HEK293T (cell line): ENCODE measurements around the gene RNF111.

Experiments
- CTCF ChIA-PET: fragments of 350-600 bp; formaldehyde crosslinking; extraction: SDS; loops from one replicate; lab custom pipeline; 2021; ENCODE audit warnings: antibody characterized with exemption, inconsistent platforms; lab: Yijun Ruan, JAX
- POLR2A ChIA-PET: fragments of 350-600 bp; formaldehyde crosslinking; extraction: SDS; loops from one replicate; lab custom pipeline; 2020; ENCODE audit warnings: antibody characterized with exemption, inconsistent platforms; lab: Yijun Ruan, JAX
- DNase-seq: peaks from one replicate; pipeline ENCODE4 v3.0.0; 2012; ENCODE audit warnings: mixed read lengths; ENCODE audit errors: extremely low spot score
- ARNT ChIP-seq: fragments of 450-650 bp; IDR thresholded peaks from 2 replicates; pipeline ENCODE4 v1.6.1; 2017; ENCODE audit warnings: mild to moderate bottlenecking
- BHLHE40 ChIP-seq: fragments of 450-650 bp; IDR thresholded peaks from 2 replicates; pipeline ENCODE4 v1.6.1; 2016; ENCODE audit warnings: mild to moderate bottlenecking, moderate library complexity, borderline replicate concordance
- CTBP1 ChIP-seq: fragments of 450-650 bp; IDR thresholded peaks from 2 replicates; pipeline ENCODE4 v1.6.1; 2016; ENCODE audit warnings: borderline replicate concordance
- ELF4 ChIP-seq: fragments of 450-650 bp; IDR thresholded peaks from 2 replicates; pipeline ENCODE4 v1.6.1; 2017; ENCODE audit warnings: antibody characterized with exemption
- FOXA1 ChIP-seq: fragments of 450-650 bp; IDR thresholded peaks from 2 replicates; pipeline ENCODE4 v1.6.1; 2016; ENCODE audit warnings: mild to moderate bottlenecking
- FOXK2 ChIP-seq: fragments of 450-650 bp; IDR thresholded peaks from 2 replicates; pipeline ENCODE4 v1.6.1; 2016; ENCODE audit warnings: mild to moderate bottlenecking
- FOXM1 ChIP-seq: fragments of 450-650 bp; IDR thresholded peaks from 2 replicates; pipeline ENCODE4 v1.6.1; 2017; ENCODE audit warnings: mild to moderate bottlenecking, borderline replicate concordance
- HDGF ChIP-seq: fragments of 450-650 bp; IDR thresholded peaks from 2 replicates; pipeline ENCODE4 v1.6.1; 2017; ENCODE audit warnings: antibody characterized with exemption, borderline replicate concordance
- L3MBTL2 ChIP-seq: fragments of 450-650 bp; conservative IDR thresholded peaks from 2 replicates; pipeline ENCODE4 v1.6.1; 2016; ENCODE audit warnings: mild to moderate bottlenecking
- LEF1 ChIP-seq: fragments of 450-650 bp; IDR thresholded peaks from 2 replicates; pipeline ENCODE4 v1.6.1; 2017; ENCODE audit warnings: mild to moderate bottlenecking, borderline replicate concordance
- NFRKB ChIP-seq: fragments of 450-650 bp; IDR thresholded peaks from 2 replicates; pipeline ENCODE4 v1.6.1; 2016; ENCODE audit warnings: mild to moderate bottlenecking, moderate library complexity
- SP1 ChIP-seq: fragments of 450-650 bp; IDR thresholded peaks from 2 replicates; pipeline ENCODE4 v1.6.1; 2017
- SUZ12 ChIP-seq: fragments of 450-650 bp; IDR thresholded peaks from 2 replicates; pipeline ENCODE4 v1.6.1; 2016; ENCODE audit warnings: mild to moderate bottlenecking
- TARDBP ChIP-seq: fragments of 450-650 bp; IDR thresholded peaks from 2 replicates; pipeline ENCODE4 v1.6.1; 2016
- ZNF384 ChIP-seq: fragments of 450-650 bp; IDR thresholded peaks from 2 replicates; pipeline ENCODE4 v1.6.1; 2016
- TF ChIP-seq, protein P1 (sequence below): fragments of 450-650 bp; IDR thresholded peaks from 2 replicates; pipeline ENCODE4 v1.6.1; 2016

Gene RNF111

GRCh38 chr15:59052915-59053407, 65.5 kb downstream of the RNF111 start:
- no peak for DNase-seq
- ChIA-PET CTCF (no interaction called here), POLR2A (no interaction called here)
- TF ChIP-seq L3MBTL2 = no peak
- no peak for TF ChIP-seq FOXA1
- no peak for TF ChIP-seq SUZ12
- TF ChIP-seq CTBP1 = no peak
- TF ChIP-seq NFRKB = no peak
- TF ChIP-seq LEF1 = no peak
- no peak for TF ChIP-seq HDGF
- TF ChIP-seq FOXM1 = no peak
- TF ChIP-seq SP1 = no peak
- TF ChIP-seq BHLHE40 = no peak
- no peak for TF ChIP-seq ELF4
- no peak for TF ChIP-seq ARNT
- TF ChIP-seq, protein P1, sequence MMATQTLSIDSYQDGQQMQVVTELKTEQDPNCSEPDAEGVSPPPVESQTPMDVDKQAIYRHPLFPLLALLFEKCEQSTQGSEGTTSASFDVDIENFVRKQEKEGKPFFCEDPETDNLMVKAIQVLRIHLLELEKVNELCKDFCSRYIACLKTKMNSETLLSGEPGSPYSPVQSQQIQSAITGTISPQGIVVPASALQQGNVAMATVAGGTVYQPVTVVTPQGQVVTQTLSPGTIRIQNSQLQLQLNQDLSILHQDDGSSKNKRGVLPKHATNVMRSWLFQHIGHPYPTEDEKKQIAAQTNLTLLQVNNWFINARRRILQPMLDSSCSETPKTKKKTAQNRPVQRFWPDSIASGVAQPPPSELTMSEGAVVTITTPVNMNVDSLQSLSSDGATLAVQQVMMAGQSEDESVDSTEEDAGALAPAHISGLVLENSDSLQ = no peak
- no peak for TF ChIP-seq FOXK2
- no peak for TF ChIP-seq TARDBP

GRCh38 chr15:59053482-59053881, 66.0 kb downstream of the RNF111 start:
- ChIA-PET CTCF (interaction anchor here (0.6 kb wide), 1 partner anchor 30 kb away, joined by 3 read pairs; no protein-coding TSS in a partner anchor), POLR2A (no interaction called here)
- no peak for DNase-seq
- TF ChIP-seq BHLHE40 (no peak), FOXK2 (no peak), LEF1 (no peak), SP1 (no peak), FOXA1 (no peak), L3MBTL2 (no peak), CTBP1 (no peak), TARDBP (no peak), ZNF384 (no peak), HDGF (no peak), ARNT (no peak), NFRKB (no peak), FOXM1 (no peak), ELF4 (no peak), SUZ12 (no peak)
- TF ChIP-seq, protein P1 = no peak

DNA sequence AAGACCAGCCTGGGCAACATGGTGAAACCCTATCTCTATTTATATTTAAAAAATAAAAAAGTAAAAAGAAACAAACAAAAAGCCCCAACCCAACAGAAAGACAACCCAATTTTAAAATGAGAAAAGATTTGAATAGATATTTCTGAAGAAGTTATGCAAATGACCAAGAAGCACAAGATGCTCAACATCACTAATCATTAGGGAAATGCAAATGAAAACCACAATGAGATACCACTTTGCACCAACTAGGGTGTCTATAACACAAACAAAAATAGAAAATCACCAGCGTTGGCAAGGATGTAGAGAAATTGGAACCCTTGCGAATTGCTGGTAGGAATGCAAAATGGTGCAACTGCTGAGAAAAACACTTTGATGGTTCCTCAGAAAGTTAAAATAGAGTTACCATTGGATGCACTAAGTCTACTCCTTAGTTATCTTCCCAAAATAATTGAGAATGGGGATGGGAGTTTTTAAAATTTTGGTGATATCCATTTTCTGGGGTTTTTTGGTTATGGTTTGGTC, 71.7 kb downstream of the RNF111 start:
- ChIA-PET CTCF (no interaction called here), POLR2A (no interaction called here)
- DNase-seq = no peak
- TF ChIP-seq ARNT = no peak
- no peak for TF ChIP-seq FOXK2
- no peak for TF ChIP-seq NFRKB
- TF ChIP-seq SP1 = no peak
- TF ChIP-seq FOXA1 = no peak
- TF ChIP-seq CTBP1 = no peak
- TF ChIP-seq L3MBTL2 = no peak
- TF ChIP-seq BHLHE40 = no peak
- no peak for TF ChIP-seq ZNF384
- no peak for TF ChIP-seq ELF4
- TF ChIP-seq LEF1 = no peak
- TF ChIP-seq TARDBP = no peak
- no peak for TF ChIP-seq SUZ12

DNA sequence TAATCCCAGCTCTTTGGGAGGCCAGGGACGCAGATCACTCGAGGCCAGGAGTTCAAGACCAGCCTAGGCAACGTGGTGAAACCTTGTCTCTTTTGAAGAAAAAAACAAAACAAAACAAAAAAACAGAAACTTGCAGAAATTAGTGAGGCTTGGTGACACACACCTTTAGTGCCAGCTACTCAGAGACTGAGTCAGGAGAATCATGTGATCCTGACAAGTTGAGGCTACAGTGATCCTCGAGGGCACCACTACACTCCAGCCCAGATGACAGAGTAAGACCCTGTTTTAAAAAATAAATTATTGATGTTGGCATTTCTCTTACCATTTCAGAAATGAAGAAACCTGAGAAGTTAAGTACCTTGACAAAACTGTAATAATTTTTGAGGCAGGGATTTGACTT, 72.9 kb downstream of the RNF111 start:
- CTCF ChIA-PET = no interaction called here
- POLR2A ChIA-PET = no interaction called here

GRCh38 chr15:59063042-59063441, 75.6 kb downstream of the RNF111 start:
- no peak for DNase-seq
- TF ChIP-seq SP1 = no peak
- no peak for TF ChIP-seq ZNF384
- TF ChIP-seq, protein P1 = no peak
- no peak for TF ChIP-seq FOXK2
- TF ChIP-seq BHLHE40 = no peak
- TF ChIP-seq NFRKB = no peak
- TF ChIP-seq SUZ12 = no peak
- TF ChIP-seq LEF1 = no peak
- no peak for TF ChIP-seq TARDBP
- no peak for TF ChIP-seq L3MBTL2
- no peak for TF ChIP-seq FOXM1
- no peak for TF ChIP-seq ELF4
- no peak for TF ChIP-seq HDGF
- no peak for TF ChIP-seq CTBP1
- no peak for TF ChIP-seq FOXA1
- TF ChIP-seq ARNT = no peak
- POLR2A ChIA-PET = no interaction called here
- CTCF ChIA-PET = no interaction called here

More for the DNA sequence above, 72.9 kb downstream of the RNF111 start:
- TF ChIP-seq CTBP1 (no peak), ZNF384 (no peak), TARDBP (no peak), LEF1 (no peak), ELF4 (no peak), BHLHE40 (no peak), NFRKB (no peak), SP1 (no peak), L3MBTL2 (no peak), FOXM1 (no peak), SUZ12 (no peak), FOXK2 (no peak), ARNT (no peak)
- TF ChIP-seq, protein P1 = no peak
- no peak for DNase-seq
